Suprapubic skin (tissue), 4 donors: Measurements from ENCODE around the gene SDHA. TPM values are rescaled to one million over a fixed set of nuclear protein-coding genes. Genes with fewer than 3 reads are reported as not detected.

ENCODE experiments used
- DNase-seq, 2 donors: peaks; one replicate each; pipeline ENCODE4 v3.0.0-alpha.2; 2019; ENCODE audit warnings: low spot score in 2 of 2
- H3K27ac ChIP-seq: fragments of 200-600 bp; sonication (generic); one replicate; pipeline ENCODE4 v1.5.1; 2019
- H3K27me3 ChIP-seq: fragments of 200-600 bp; sonication (generic); one replicate; pipeline ENCODE4 v1.5.1; 2019
- H3K36me3 ChIP-seq: fragments of 200-600 bp; sonication (generic); one replicate; pipeline ENCODE4 v1.5.1; 2019
- H3K4me1 ChIP-seq: fragments of 200-600 bp; sonication (generic); one replicate; pipeline ENCODE4 v1.5.1; 2019
- H3K4me3 ChIP-seq: fragments of 200-600 bp; sonication (generic); one replicate; pipeline ENCODE4 v1.5.1; 2019; ENCODE audit warnings: mild to moderate bottlenecking
- H3K9me3 ChIP-seq: fragments of 200-600 bp; sonication (generic); one replicate; pipeline ENCODE4 v1.5.1; 2019
- EP300 ChIP-seq: sonication (generic); formaldehyde crosslinking; IDR thresholded peaks from one replicate; pipeline ENCODE4 v1.6.1; 2017; ENCODE audit warnings: antibody characterized with exemption
- POLR2A ChIP-seq, 2 donors: fragments of 450-650 bp; IDR thresholded peaks; one replicate each; pipeline ENCODE4 v1.6.1; 2017; ENCODE audit warnings: antibody characterized with exemption in 2 of 2, mild to moderate bottlenecking in 2 of 2, moderate library complexity in 2 of 2
- POLR2AphosphoS5 ChIP-seq, 3 donors: sonication (generic); formaldehyde crosslinking; IDR thresholded peaks; one replicate each; pipeline ENCODE4 v1.6.1; 2017; ENCODE audit warnings: antibody characterized with exemption in 3 of 3
- WGBS: methylation state at CpG from one replicate; pipeline ENCODE4 v1.1.5; 2018; 5-methylcytosine and 5-hydroxymethylcytosine counted together
- total RNA-seq, 4 donors: library from RNA; depleted of rRNA; stranded (reverse); fragments of >200 nt; gene quantifications; one replicate each; pipeline ENCODE4 v1.1.0, GENCODE V29; 2016
- TF ChIP-seq, protein P1 (sequence below), 2 donors: fragments of 200-600 bp in 1 of 2; fragments of 450-650 bp in 1 of 2; sonication (generic) in 1 of 2; IDR thresholded peaks; one replicate each; pipeline ENCODE4 v1.5.1; 2016 to 2019; ENCODE audit warnings: antibody characterized with exemption in 2 of 2, mild to moderate bottlenecking in 1 of 2, moderate library complexity in 1 of 2

SDHA gene
- total RNA-seq, 4 donors from 2014 or later = 51.5 to 80.2 (median 68.7) TPM

DNA sequence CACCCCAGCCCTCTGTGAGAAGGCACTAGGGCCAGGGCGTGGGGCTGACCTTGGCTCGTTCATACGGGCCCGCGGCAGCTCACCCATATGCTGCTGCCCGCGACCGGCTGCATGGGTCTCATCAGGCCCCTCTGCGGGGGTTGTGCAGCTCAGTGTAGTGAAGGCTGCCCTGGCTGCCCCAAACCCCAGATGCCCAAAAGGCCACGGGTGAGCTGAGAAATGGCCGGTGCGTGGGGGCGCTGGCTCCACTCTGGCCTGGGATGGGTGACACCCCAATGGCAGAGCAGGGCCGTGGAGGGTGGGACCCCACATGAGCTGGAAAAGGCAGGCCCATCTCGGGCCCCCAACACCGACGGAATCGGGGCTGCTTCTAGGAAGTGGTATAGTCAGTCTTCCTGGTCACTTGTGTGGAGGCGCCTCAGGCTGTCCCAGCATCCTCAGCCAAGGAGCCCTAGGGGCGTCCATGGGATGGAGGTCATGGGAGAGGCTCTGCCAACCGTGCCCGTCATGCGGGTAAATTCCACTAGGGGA is 46.3 kb upstream of the SDHA start:
- Histone ChIP-seq H3K4me1 (no peaks in the 10 kb centered on the region), H3K27me3 (peaks cover 19% of the 10 kb centered on the region), H3K36me3 (no peaks in the 10 kb centered on the region), H3K4me3 (no peak overlapping the region), H3K27ac (no peak overlapping the region), H3K9me3 (no peaks in the 10 kb centered on the region)
- TF ChIP-seq EP300 (no peak), POLR2A (IDR thresholded peaks at IDR 0.05) (no peak), POLR2AphosphoS5 (IDR thresholded peaks at IDR 0.05) (no peak)
- TF ChIP-seq, protein P1, sequence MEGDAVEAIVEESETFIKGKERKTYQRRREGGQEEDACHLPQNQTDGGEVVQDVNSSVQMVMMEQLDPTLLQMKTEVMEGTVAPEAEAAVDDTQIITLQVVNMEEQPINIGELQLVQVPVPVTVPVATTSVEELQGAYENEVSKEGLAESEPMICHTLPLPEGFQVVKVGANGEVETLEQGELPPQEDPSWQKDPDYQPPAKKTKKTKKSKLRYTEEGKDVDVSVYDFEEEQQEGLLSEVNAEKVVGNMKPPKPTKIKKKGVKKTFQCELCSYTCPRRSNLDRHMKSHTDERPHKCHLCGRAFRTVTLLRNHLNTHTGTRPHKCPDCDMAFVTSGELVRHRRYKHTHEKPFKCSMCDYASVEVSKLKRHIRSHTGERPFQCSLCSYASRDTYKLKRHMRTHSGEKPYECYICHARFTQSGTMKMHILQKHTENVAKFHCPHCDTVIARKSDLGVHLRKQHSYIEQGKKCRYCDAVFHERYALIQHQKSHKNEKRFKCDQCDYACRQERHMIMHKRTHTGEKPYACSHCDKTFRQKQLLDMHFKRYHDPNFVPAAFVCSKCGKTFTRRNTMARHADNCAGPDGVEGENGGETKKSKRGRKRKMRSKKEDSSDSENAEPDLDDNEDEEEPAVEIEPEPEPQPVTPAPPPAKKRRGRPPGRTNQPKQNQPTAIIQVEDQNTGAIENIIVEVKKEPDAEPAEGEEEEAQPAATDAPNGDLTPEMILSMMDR (IDR thresholded peaks at IDR 0.05) = no peak
- WGBS = 80% methylated on average over 1 of the region's 23 CpGs
- DNase-seq = peak in 1 of 2 donors; percentile 83

DNA sequence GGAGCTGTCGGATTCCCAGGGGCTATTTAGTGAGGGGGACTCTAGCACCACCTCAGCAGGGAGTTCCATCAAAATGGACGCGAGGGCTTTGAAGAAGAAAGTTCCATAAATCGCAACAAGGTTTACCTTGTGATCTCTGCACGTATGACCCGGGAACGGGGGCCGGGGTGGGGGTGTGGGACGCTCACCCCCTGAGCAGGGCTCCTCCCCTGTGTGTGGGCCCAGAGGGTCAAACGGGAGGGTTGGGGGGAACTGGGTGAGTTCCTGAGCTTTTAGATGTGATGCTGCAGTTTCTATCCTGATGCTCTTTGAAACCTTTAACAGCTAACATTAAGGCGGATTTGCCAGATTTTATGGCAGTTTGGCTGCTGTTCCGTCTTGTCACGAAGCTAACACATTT is 45.7 kb upstream of the SDHA start:
- TF ChIP-seq POLR2A (IDR thresholded peaks at IDR 0.05) (no peak), POLR2AphosphoS5 (IDR thresholded peaks at IDR 0.05) (no peak), EP300 (no peak)
- TF ChIP-seq, protein P1 (IDR thresholded peaks at IDR 0.05) = no peak
- Histone ChIP-seq H3K27me3 (peaks cover 19% of the 10 kb centered on the region), H3K27ac (no peak overlapping the region), H3K36me3 (no peaks in the 10 kb centered on the region), H3K9me3 (no peaks in the 10 kb centered on the region), H3K4me3 (no peak overlapping the region), H3K4me1 (no peaks in the 10 kb centered on the region)
- 89% methylated on average over 12 of the region's 13 CpGs for WGBS
- peak in 1 of 2 donors; percentile 38 for DNase-seq

DNA sequence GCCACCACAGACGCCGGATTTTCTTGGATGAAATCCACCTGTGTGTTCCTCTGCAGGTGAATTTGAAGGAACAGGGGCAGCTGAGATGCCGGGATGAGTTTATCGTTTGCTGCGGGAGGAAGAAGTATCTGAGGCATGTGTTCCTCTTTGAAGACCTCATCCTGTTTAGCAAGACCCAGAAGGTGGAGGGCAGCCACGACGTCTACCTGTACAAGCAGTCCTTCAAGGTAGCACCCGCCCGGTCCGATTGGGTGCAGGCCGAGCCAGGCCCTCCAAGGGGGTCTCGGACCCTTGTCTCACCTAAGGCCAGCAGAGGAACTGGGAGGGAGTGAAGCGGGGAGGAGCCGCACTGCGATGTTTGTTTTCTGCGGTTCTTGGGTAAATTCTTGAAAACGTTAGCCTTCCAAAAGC is 45.3 kb upstream of the SDHA start:
- H3K27me3 ChIP-seq = peaks cover 19% of the 10 kb centered on the region
- 84% methylated on average over 17 of the region's 17 CpGs for WGBS
- H3K9me3 ChIP-seq = no peaks in the 10 kb centered on the region
- peak; percentile 50 to 52 for DNase-seq
- no peak overlapping the region for H3K27ac ChIP-seq
- H3K4me3 ChIP-seq = no peak overlapping the region
- TF ChIP-seq POLR2A (IDR thresholded peaks at IDR 0.05) (no peak), EP300 (no peak), POLR2AphosphoS5 (IDR thresholded peaks at IDR 0.05) (no peak)
- TF ChIP-seq, protein P1 (IDR thresholded peaks at IDR 0.05) = no peak
- H3K4me1 ChIP-seq = no peaks in the 10 kb centered on the region
- no peaks in the 10 kb centered on the region for H3K36me3 ChIP-seq

DNA sequence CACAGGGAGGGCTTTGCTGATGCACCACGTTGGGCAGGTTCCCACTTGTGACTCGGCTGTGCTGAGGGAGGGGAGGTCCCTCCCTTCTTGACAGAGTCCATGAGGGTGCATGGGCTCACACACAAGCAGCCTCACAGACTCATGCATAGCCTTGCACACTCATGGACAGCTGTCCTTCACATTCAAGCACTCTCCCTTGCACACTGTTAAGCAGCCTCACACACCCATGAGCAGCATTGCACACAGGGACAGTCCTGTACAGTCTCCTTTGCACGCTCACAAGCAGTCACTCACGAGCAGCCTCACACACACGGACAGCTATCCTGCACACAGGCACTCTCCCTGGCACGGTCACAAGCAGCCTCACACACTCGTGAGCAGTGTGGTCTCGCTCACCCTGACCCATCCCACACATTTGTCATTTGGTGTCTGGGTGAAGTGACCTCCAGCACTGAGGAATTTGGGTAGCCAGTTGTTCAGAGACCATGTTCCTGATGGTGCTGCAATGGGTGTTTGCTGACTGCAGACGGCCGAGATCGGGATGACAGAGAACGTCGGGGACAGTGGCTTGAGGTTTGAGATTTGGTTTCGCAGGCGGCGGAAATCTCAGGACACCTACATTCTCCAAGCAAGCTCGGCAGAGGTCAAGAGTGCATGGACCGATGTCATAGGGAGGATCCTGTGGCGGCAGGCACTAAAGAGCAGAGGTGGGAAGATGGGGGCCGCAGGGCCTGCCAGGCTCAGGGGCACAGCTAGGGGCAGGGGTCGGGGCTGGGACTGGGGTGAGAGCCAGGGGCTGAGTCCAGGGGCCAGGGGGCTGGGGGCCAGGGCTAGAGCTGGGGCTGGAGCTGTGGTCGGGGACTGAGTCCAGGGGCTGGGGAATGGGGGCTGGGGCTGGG is 44.5 kb upstream of the SDHA start:
- no peak overlapping the region for H3K4me3 ChIP-seq
- TF ChIP-seq EP300 (no peak), POLR2AphosphoS5 (IDR thresholded peaks at IDR 0.05) (no peak), POLR2A (IDR thresholded peaks at IDR 0.05) (no peak)
- TF ChIP-seq, protein P1 (IDR thresholded peaks at IDR 0.05) = no peak
- H3K4me1 ChIP-seq = no peaks in the 10 kb centered on the region
- no peak overlapping the region for H3K27ac ChIP-seq
- H3K36me3 ChIP-seq = no peaks in the 10 kb centered on the region
- no peaks in the 10 kb centered on the region for H3K9me3 ChIP-seq
- peaks cover 19% of the 10 kb centered on the region for H3K27me3 ChIP-seq
- DNase-seq = peak in 1 of 2 donors; percentile 40
- WGBS = 86% methylated on average over 21 of the region's 22 CpGs

DNA sequence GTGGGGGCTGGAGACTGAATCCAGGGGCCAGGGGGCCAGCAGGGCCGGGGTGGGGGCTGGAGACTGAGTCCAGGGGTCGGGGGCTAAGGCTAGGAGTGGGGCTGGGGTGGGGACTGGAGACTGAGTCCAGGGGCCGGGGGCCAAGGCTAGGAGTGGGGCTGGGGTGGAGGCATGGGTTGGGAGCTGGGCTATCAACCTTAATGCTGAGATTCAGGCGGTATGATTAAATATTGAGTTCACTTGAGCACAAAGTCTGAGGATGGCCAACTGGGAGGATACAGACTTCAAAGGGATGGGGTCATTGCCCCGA is 43.9 kb upstream of the SDHA start:
- Histone ChIP-seq H3K27ac (no peak overlapping the region), H3K36me3 (no peaks in the 10 kb centered on the region), H3K27me3 (peaks cover 19% of the 10 kb centered on the region), H3K4me1 (no peaks in the 10 kb centered on the region), H3K4me3 (no peak overlapping the region), H3K9me3 (no peaks in the 10 kb centered on the region)
- WGBS = 83% methylated on average over 5 of the region's 5 CpGs
- no peak for TF ChIP-seq EP300
- no peak for TF ChIP-seq POLR2AphosphoS5 (IDR thresholded peaks at IDR 0.05)
- TF ChIP-seq, protein P1 (IDR thresholded peaks at IDR 0.05) = no peak
- no peak for TF ChIP-seq POLR2A (IDR thresholded peaks at IDR 0.05)
- peak in 1 of 2 donors; percentile 44 for DNase-seq
